Transverse colon (tissue), 4 donors: ENCODE results near the gene BFSP2. TPM values are rescaled to one million over a fixed set of nuclear protein-coding genes. Genes with fewer than 3 reads are reported as not detected.

Experiments used
- DNase-seq: peaks from one replicate; pipeline ENCODE4 v3.0.0-alpha.2; 2019
- H3K27ac ChIP-seq, 4 donors: fragments of 200-600 bp; sonication (generic); 2 replicates each; pipeline ENCODE4 v1.5.1; 2016 to 2018; ENCODE audit warnings: inconsistent platforms in 4 of 4
- H3K27me3 ChIP-seq: fragments of 200-600 bp; sonication (generic); 2 replicates; pipeline ENCODE4 v1.5.1; 2017; ENCODE audit warnings: inconsistent platforms
- H3K36me3 ChIP-seq, 4 donors: fragments of 200-600 bp; sonication (generic); 2 replicates each; pipeline ENCODE4 v1.5.1; 2017 to 2019; ENCODE audit warnings: inconsistent platforms in 4 of 4
- H3K4me1 ChIP-seq, 4 donors: fragments of 200-600 bp; sonication (generic); 2 replicates each; pipeline ENCODE4 v1.5.1; 2017 to 2020; ENCODE audit warnings: inconsistent platforms in 4 of 4
- H3K4me3 ChIP-seq, 4 donors: fragments of 200-600 bp; sonication (generic); 1 replicate in 1 of 4; 2 replicates in 3 of 4; pipeline versions ENCODE4 v1.5.1 to v1.6.1; 2017 to 2019; ENCODE audit warnings: inconsistent platforms in 4 of 4
- H3K9me3 ChIP-seq, 2 donors: fragments of 200-600 bp; sonication (generic); 2 replicates each; pipeline ENCODE4 v1.5.1; 2017 to 2019; ENCODE audit warnings: inconsistent platforms in 2 of 2
- CTCF ChIP-seq, 5 experiments: fragments of 200-600 bp in 3 of 5; fragments of 450-650 bp in 2 of 5; sonication (generic) in 3 of 5; IDR thresholded peaks; 1 replicate in 2 of 5; 2 replicates in 3 of 5; pipeline ENCODE4 v1.5.1; 2016 to 2017; ENCODE audit warnings: antibody characterized with exemption in 5 of 5, inconsistent platforms in 3 of 5, mild to moderate bottlenecking in 2 of 5, moderate library complexity in 1 of 5
- EP300 ChIP-seq: sonication (generic); formaldehyde crosslinking; IDR thresholded peaks from one replicate; pipeline ENCODE4 v1.6.1; 2017; ENCODE audit warnings: antibody characterized with exemption, low read depth
- POLR2A ChIP-seq: fragments of 450-650 bp; IDR thresholded peaks from one replicate; pipeline ENCODE4 v1.6.1; 2016; ENCODE audit warnings: antibody characterized with exemption, mild to moderate bottlenecking, moderate library complexity
- POLR2AphosphoS5 ChIP-seq, 3 donors: sonication (generic); formaldehyde crosslinking; IDR thresholded peaks; one replicate each; pipeline ENCODE4 v1.6.1; 2016; ENCODE audit warnings: antibody characterized with exemption in 3 of 3
- WGBS, 2 donors: methylation state at CpG; one replicate each; pipeline ENCODE4 v1.1.5; 2018; ENCODE audit warnings: low coverage in 1 of 2; 5-methylcytosine and 5-hydroxymethylcytosine counted together
- in situ Hi-C, 4 donors: fragments of 200-750 bp; cut with MboI; loops; one replicate each; pipeline versions ENCODE4 v1.15.0 to v1.15.1; 2017; ENCODE audit warnings: low sequenced_read_pairs in 3 of 4, low pct_ligation_motif_present in 1 of 4, low pct_unique_long_range_greater_than_20kb in 1 of 4
- intact Hi-C: fragments of 100-400 bp; cut with DNase I; formaldehyde crosslinking; loops from one replicate; pipeline ENCODE4 v1.15.1; 2023; ENCODE audit warnings: low total_unique reads
- total RNA-seq, 4 donors: library from RNA; depleted of rRNA; stranded (reverse); fragments of >200 nt; gene quantifications; one replicate each; pipeline ENCODE4 v1.1.0, GENCODE V29; 2016

Gene BFSP2
- total RNA-seq, 4 donors from 2014 or later = not detected

- Histone ChIP-seq H3K36me3 (no peaks in the 10 kb centered on the region), H3K27me3 (no peaks in the 10 kb centered on the region), H3K4me1 (peaks cover 0 to 6% (median 1%) of the 10 kb centered on the region in 4 donors), H3K4me3 (no peak overlapping the region), H3K9me3 (no peaks in the 10 kb centered on the region), H3K27ac (peak overlapping the region in 1 of 4 donors; percentile 24)
- DNase-seq = no peak
- no peak for TF ChIP-seq CTCF (IDR thresholded peaks at IDR 0.05)
- TF ChIP-seq EP300 = no peak
- TF ChIP-seq POLR2AphosphoS5 (IDR thresholded peaks at IDR 0.05) = no peak
- TF ChIP-seq POLR2A = no peak
- 73% methylated on average over 4 of the region's 4 CpGs; no CpG with 5 or more reads in 1 of the 2 donors for WGBS, 2 donors
- in situ Hi-C loops (no loop called here), intact Hi-C loops (no loop called here)
Observed at GRCh38 chr3:133447750-133448477, 48.1 kb downstream of the BFSP2 start.

DNA sequence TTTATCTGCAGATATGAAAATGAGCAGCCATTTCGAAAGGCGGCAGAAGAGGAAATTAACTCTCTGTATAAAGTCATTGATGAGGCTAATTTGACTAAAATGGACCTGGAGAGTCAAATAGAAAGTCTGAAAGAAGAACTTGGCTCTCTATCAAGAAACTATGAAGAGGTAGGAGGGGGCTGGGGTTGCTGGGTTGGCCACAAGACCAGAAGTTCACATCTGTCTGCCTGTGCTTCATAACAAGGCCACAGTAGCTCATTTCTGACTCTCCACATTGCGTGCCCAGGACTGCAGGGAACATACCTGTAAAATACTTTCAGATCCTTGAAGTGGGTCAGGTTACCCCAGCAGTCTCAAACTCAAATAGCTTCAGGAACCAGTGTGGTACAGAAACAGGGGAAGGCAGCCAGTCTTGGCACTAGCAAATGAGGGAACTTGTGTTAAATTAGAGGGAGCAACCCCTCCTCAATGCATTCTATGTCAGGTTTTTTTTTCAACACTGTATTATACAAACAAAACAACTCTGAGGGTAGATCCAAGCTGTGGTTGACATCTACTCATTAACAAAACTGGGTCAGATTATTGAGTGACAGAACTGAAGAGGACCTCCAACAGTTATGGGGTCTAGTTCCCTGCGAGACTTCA, 48.7 kb downstream of the BFSP2 start:
- TF ChIP-seq POLR2A = no peak
- no peak for TF ChIP-seq EP300
- no peak for TF ChIP-seq CTCF (IDR thresholded peaks at IDR 0.05)
- no peak for TF ChIP-seq POLR2AphosphoS5 (IDR thresholded peaks at IDR 0.05)
- Histone ChIP-seq H3K4me1 (peaks cover 0 to 3% (median 1%) of the 10 kb centered on the region in 4 donors), H3K27ac (peak overlapping the region in 2 of 4 donors; percentile 10 to 24), H3K9me3 (no peaks in the 10 kb centered on the region), H3K4me3 (no peak overlapping the region), H3K36me3 (no peaks in the 10 kb centered on the region), H3K27me3 (no peaks in the 10 kb centered on the region)
- intact Hi-C loops = no loop called here
- peak; percentile 53 for DNase-seq
- in situ Hi-C loops = no loop called here
- 58 to 59% methylated on average over 4 of the region's 4 CpGs for WGBS, 2 donors

DNA sequence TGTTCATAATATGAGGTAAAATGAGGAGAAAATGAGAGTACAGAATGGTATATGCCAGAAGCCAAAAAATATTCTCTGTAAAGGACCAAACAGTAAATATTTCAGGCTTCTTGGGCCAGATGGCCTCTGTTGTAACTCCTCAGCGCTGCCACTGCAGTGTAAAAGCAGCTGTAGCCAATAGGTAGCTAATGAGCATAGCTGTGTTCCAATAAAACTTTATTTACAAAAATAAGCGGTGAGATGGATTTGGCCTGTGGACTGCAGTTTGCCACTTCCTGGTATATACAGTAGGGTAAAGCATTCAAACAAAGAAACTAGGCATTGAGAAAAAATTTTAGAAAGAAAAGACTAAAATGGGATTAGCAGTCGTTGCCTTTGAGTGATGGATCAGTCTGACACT, 51.5 kb downstream of the BFSP2 start:
- in situ Hi-C loops (loop anchor here in 1 of 4 donors (25.0 kb wide), 1 partner anchor 136 kb away; no protein-coding TSS in a partner anchor), intact Hi-C loops (no loop called here)
- no peak overlapping the region for H3K4me3 ChIP-seq
- no peak for DNase-seq
- H3K4me1 ChIP-seq = no peaks in the 10 kb centered on the region
- TF ChIP-seq POLR2AphosphoS5 (IDR thresholded peaks at IDR 0.05) (no peak), POLR2A (no peak), CTCF (IDR thresholded peaks at IDR 0.05) (no peak), EP300 (no peak)
- no peaks in the 10 kb centered on the region for H3K27me3 ChIP-seq
- H3K36me3 ChIP-seq = no peaks in the 10 kb centered on the region
- no peaks in the 10 kb centered on the region for H3K9me3 ChIP-seq
- no peak overlapping the region for H3K27ac ChIP-seq
- WGBS, 2 donors = 85 to 86% methylated on average over 3 of the region's 3 CpGs

- no peak overlapping the region for H3K4me3 ChIP-seq
- no peaks in the 10 kb centered on the region for H3K36me3 ChIP-seq
- intact Hi-C loops (no loop called here), in situ Hi-C loops (loop anchor here in 1 of 4 donors (25.0 kb wide), 1 partner anchor 135 kb away; no protein-coding TSS in a partner anchor)
- no peak overlapping the region for H3K27ac ChIP-seq
- no peak for TF ChIP-seq EP300
- TF ChIP-seq POLR2AphosphoS5 (IDR thresholded peaks at IDR 0.05) = no peak
- no peak for TF ChIP-seq CTCF (IDR thresholded peaks at IDR 0.05)
- TF ChIP-seq POLR2A = no peak
- no peaks in the 10 kb centered on the region for H3K27me3 ChIP-seq
- WGBS, 2 donors = 77 to 85% methylated on average over 3 to 5 of the region's 5 CpGs
- no peak for DNase-seq
- no peaks in the 10 kb centered on the region for H3K9me3 ChIP-seq
- no peaks in the 10 kb centered on the region for H3K4me1 ChIP-seq
Observed at GRCh38 chr3:133452641-133453319, 52.9 kb downstream of the BFSP2 start.
